ENCODE measurements around the gene SLC25A13. TPM values are rescaled to one million over a fixed set of nuclear protein-coding genes. Genes with fewer than 3 reads are reported as not detected.

The SLC25A13 gene
- total RNA-seq, 1 experiment from 2014 or later, result 71.7 TPM

- H3K4me1 Mint-ChIP-seq, result peaks cover 2 to 3% of the 10 kb centered on the region in 2 experiments; a peak in 2 of 4 replicates
- Histone ChIP-seq H3T11ph (ENCODE audit: low read length) (no peak overlapping the region), H3K79me1 (ENCODE audit: insufficient read depth, low read depth, low read length, poor library complexity, severe bottlenecking) (no peaks in the 10 kb centered on the region), H3K4me2 (ENCODE audit: insufficient read depth, insufficient read length, low read length) (no peak overlapping the region), H3K9me3 (ENCODE audit: control insufficient read depth, low read depth, low read length) (no peaks in the 10 kb centered on the region), H2AK5ac (ENCODE audit: insufficient read length, low read length) (no peak overlapping the region), H4K20me1 (ENCODE audit: control insufficient read depth, insufficient read depth, insufficient read length) (no peaks in the 10 kb centered on the region), H2AFZ (ENCODE audit: low read length) (no peak overlapping the region), H3K79me2 (ENCODE audit: insufficient read depth, low read length) (no peaks in the 10 kb centered on the region), H4K5ac (ENCODE audit: insufficient read length, low read depth, low read length) (no peak overlapping the region), H3K18ac (ENCODE audit: insufficient read length, low read depth, low read length) (no peak overlapping the region), H3K4me1 (ENCODE audit: insufficient read depth, low read length) (no peaks in the 10 kb centered on the region), H2BK120ac (ENCODE audit: low read depth, low read length, poor library complexity, severe bottlenecking) (no peak overlapping the region), H2BK5ac (ENCODE audit: insufficient read length, low read length) (no peak overlapping the region), H2BK12ac (ENCODE audit: insufficient read length, low read depth, low read length) (no peak overlapping the region), H3K27me3 (ENCODE audit: insufficient read depth, low read length) (no peaks in the 10 kb centered on the region), H3K23ac (ENCODE audit: insufficient read length, low read depth, low read length) (no peak overlapping the region), H4K8ac (replicated peaks; ENCODE audit: insufficient read length, low read depth, low read length) (no peak overlapping the region), H3K56ac (ENCODE audit: insufficient read length, low read depth, low read length) (no peak overlapping the region), H4K91ac (ENCODE audit: insufficient read length, low read depth, low read length) (no peak overlapping the region), H3K23me2 (ENCODE audit: insufficient read length, low read depth, low read length, poor library complexity, severe bottlenecking) (no peaks in the 10 kb centered on the region), H2BK15ac (ENCODE audit: low read depth, low read length) (no peak overlapping the region), H3K4ac (ENCODE audit: low read depth, low read length) (no peak overlapping the region), H3K14ac (ENCODE audit: insufficient read depth, low read length) (no peak overlapping the region), H3K9ac (ENCODE audit: extremely low read depth, insufficient read length, low read length) (no peak overlapping the region), H2BK20ac (ENCODE audit: low read depth, low read length, poor library complexity, severe bottlenecking) (no peak overlapping the region), H3K27ac (ENCODE audit: insufficient read length, low read depth, low read length) (no peak overlapping the region)
- TF ChIP-seq, protein P1, sequence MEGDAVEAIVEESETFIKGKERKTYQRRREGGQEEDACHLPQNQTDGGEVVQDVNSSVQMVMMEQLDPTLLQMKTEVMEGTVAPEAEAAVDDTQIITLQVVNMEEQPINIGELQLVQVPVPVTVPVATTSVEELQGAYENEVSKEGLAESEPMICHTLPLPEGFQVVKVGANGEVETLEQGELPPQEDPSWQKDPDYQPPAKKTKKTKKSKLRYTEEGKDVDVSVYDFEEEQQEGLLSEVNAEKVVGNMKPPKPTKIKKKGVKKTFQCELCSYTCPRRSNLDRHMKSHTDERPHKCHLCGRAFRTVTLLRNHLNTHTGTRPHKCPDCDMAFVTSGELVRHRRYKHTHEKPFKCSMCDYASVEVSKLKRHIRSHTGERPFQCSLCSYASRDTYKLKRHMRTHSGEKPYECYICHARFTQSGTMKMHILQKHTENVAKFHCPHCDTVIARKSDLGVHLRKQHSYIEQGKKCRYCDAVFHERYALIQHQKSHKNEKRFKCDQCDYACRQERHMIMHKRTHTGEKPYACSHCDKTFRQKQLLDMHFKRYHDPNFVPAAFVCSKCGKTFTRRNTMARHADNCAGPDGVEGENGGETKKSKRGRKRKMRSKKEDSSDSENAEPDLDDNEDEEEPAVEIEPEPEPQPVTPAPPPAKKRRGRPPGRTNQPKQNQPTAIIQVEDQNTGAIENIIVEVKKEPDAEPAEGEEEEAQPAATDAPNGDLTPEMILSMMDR (conservative IDR thresholded peaks at IDR 0.05), result no peak
- H3K36me3 Mint-ChIP-seq (ENCODE audit: insufficient read depth in 1 of 3, low read depth in 3 of 3), result no peaks in the 10 kb centered on the region
- no peak for DNase-seq
- no peak overlapping the region for H3K4me3 Mint-ChIP-seq
- no peak overlapping the region for H3K27ac Mint-ChIP-seq
- H3K9me3 Mint-ChIP-seq, result no peaks in the 10 kb centered on the region
- H3K27me3 Mint-ChIP-seq (ENCODE audit: low read depth), result peaks cover 8% of the 10 kb centered on the region
Observed at GRCh38 chr7:96104984-96105383, 216.9 kb downstream of the SLC25A13 start.

Data from H9 (cell line).